GM18520 (cell line): ENCODE results near the gene NFIX.

Experiments
- ATAC-seq: cut with Tn5 transposase; IDR thresholded peaks from one replicate; pipeline ENCODE4 v1.9.1; 2021; ENCODE audit not compliant: unreplicated experiment

The NFIX gene

DNA sequence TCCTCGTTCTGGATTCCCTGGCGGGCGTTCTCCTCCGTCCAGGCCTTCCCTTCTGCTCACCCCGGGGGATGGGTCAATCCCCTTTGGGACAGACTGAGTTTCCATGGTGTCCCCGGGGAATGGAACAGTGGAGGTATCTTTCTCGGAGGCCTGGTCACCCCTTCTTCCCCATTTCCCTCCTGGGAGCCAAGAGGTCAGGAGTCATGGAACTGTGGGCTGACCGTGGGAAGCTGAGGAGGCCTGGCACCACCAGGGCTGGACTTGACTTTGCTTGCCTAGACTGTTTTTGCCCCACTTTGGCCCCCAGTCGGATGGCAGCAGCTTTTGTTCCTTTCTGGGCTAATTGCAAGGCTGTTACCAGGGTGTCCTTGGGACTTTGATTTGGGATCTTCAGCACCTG lies 124.8 kb downstream of the NFIX start:
- ATAC-seq: no peak

GRCh38 chr19:13120817-13121216 lies 125.5 kb downstream of the NFIX start:
- ATAC-seq: no peak

DNA sequence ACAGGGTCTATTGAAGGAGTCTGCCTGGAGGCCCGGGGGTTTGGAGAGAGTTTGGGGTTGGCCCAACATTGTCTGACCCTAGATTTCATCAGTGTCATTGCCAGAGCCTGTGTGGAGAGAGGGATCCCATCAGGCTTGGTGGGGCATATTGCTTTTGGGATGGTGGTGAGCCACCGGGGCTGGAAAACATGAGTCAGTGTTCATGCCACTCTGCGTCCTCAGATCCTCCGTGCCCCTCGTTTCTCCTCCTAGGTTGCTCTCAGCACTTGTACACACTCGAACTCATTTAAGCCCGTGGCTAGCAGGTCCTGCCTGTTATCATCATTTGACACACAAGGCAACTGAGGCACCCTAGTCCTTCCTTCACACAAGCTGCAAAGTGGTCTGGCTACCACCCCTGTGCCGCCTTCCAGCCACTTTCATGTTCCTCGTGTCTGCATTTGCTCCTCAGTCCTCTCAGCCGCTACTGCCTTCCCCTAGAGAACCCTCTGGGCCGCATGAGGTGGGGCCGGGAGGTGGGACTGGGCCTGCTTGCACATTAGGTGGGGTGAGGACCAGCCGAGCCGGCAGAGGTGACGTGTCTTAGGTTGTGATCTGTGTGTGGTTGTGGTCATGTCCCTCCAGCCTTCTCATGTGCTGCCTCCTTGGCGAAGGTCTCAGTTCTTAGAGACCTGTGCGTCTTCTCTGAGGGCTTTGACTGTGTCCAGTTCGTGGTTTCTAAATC lies 126.4 kb downstream of the NFIX start:
- no peak for ATAC-seq

DNA sequence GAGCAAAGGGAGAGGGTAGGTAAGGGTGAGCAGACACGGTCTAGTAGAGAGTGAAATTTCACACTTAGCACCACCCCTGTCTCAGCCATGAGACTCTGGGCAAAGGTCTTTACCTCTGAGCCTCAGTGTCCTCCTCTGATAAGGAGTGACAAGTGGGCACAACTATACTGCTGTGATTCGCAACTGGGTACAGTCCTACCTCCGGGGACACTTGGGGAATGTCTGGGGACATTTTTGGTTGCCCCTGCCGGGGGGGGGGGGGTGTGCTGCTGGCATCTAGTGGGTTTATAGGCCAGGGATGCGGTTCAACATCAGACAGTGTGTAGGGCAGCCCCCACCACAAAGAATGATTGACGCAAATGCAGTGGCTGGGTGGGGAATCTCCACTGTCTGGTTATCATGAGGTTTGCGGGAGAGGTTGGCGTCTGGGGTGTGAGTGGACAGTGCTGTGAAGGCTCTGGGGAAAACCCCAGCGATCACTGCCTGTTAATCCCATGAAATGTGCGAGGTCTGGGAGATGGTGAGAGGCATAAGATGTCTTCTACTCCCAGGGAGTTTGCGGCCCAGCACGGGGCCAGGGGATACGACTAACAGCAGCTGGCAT lies 127.1 kb downstream of the NFIX start:
- ATAC-seq: no peak

- no peak for ATAC-seq
These were observed 128.0 kb downstream of the NFIX start for GRCh38 chr19:13122980-13123957.

DNA sequence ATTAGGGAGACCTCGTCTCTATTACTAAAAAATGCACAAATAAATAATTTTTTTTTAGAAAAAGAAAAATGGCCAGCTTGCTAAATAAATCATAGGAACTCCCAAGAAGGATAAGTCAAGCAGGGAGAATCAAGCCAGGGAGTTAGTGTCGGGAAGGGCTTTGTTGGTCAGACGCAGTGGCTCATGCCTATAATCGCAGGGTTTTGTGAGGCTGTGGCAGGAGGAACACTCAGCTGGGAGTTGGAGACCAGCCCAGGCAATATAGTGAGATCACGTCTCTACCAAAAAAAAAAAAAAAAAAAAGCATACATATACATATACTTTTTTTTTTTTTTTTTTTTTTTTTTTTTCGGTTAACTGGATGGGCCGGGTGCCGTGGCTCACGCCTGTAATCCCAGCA lies 131.8 kb downstream of the NFIX start:
- no peak for ATAC-seq

DNA sequence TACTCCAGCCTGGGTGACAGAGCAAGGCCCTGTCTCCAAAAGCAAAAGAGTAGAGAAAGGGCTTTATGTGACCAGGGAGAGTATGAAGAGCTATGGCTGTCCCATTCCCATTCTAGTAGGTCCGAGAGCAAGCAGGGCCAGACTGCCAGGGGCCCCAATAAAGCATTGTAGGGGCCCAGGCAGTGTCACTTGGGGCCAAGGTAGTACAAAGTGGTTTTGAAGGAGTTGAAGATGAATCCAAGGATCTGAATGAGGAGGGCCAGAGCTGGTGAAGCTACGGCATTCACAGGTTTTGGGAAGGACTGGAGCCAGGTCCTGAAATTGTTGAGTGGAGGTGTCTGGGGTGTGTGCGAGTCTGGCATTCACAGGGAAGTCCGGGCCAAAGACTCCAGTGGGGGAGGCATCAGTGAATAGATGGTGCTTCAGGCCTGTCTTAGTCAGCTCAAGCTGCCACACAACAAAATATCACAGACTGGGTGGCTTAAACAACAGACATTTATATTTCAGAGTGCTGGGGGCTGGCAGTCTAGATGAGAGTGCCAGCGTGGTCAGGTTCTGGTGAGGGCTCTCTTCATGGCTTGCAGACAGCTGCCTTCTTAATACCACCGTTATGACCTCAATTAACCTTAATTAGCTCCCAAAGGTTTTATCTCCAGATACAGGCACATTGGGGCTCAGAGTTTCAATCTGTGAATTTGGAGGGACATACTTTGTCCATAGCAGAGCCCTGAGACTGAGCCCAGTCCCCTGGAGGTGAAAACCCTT lies 132.7 kb downstream of the NFIX start:
- ATAC-seq: no peak

DNA sequence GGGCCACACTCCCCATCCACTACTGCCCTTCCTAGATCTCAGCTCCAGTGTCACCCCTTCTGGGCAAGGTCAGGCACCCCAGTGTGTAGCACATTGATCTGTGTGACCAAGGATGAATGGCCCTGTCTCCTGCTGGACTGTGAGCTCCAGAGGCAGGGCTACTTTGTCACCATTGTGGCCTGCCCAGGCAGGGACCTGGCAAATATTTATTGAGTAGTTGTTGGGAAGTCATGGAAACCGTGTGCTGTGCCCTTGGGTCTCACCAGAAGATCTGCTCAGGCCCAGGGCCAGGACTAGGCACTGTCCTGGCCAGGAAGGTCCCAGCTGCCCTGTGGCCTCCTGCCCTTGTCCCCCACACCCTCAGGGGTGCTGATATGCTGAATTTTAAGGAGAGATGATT lies 133.3 kb downstream of the NFIX start:
- ATAC-seq: no peak

GRCh38 chr19:13129384-13129783 lies 134.1 kb downstream of the NFIX start:
- ATAC-seq: no peak

- no peak for ATAC-seq
These were observed 135.7 kb downstream of the NFIX start for GRCh38 chr19:13130886-13131490.

DNA sequence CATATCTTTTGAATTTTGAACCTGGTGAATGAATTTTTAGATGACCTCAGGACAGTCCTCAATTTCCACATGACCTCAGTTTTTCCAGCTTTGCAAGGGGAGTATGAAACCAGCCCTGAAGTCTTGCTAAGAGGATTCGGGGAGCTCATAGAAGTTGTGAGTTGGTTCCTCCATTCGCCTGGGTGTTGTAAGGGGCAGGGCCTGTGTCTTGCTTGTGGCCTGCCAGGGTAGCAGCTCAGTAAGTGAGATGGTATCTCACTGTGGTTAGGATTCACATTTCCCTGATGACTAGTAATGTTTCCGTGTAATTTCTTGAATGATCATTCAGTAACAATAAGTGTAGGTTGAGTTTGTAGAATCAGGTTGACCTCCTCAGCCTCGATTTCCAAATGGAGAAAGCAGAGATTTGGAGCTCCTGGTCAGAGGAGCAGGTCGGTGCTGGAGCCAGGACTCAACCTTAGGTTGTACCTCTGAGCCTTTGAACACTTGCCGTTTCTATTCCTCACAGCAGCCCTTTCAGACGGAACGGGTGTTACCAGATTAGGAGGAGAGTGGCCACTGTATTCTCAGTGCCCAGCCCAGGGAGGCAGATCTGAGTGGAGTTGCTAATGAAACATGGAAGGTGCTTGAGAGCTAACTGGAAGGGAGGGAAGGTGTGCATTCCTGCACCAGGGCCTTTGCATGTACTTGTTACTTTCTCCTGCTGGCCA lies 137.4 kb downstream of the NFIX start:
- no peak for ATAC-seq

DNA sequence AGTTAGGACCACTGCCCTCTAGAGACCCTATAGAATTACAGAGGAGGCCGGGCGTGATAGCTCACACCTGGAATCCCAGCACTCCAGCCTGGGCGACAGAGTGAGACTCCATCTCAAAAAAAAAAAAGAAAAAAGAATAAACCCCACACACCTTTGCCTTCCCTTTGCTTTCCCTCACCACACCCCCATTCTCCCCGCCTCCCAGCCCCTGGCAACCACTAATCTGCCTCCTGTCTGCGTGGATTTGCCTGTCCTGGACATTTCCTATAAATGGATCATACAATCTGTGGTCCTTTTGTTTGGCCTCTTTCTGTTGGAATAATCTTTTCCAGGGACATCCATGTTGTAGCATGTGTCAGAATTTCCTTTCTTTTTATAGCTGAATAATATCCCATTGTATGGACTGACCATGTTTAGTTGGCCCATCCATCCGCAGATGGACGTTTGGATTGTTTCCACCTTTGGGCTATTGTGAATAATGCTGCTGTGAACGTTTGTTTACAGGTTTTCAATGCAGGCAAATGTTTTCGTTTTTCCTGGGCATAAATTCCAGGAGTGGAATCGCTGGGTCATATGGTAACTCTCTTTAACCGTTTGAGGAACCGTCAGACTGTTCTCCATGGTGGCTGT lies 138.1 kb downstream of the NFIX start:
- ATAC-seq: no peak

GRCh38 chr19:13134626-13135025 lies 139.4 kb downstream of the NFIX start:
- ATAC-seq: no peak

DNA sequence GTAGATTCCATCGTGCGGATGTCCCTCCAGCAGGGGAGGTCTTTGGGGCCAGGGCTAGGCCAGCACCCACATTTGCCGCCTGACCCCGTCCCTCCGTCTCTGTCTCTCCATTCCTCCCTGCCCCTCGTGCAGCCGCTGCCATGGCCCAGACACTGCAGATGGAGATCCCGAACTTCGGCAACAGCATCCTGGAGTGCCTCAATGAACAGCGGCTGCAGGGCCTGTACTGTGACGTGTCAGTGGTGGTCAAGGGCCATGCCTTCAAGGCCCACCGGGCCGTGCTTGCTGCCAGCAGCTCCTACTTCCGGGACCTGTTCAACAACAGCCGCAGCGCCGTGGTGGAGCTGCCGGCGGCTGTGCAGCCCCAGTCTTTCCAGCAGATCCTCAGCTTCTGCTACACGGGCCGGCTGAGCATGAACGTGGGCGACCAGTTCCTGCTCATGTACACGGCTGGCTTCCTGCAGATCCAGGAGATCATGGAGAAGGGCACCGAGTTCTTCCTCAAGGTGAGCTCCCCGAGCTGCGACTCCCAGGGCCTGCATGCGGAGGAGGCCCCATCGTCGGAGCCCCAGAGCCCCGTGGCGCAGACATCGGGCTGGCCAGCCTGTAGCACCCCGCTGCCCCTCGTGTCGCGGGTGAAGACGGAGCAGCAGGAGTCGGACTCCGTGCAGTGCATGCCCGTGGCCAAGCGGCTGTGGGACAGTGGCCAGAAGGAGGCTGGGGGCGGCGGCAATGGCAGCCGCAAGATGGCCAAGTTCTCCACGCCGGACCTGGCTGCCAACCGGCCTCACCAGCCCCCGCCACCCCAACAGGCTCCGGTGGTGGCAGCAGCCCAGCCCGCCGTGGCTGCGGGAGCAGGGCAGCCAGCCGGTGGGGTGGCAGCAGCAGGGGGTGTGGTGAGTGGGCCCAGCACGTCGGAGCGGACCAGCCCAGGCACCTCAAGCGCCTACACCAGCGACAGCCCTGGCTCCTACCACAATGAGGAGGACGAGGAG lies 140.1 kb downstream of the NFIX start:
- no peak for ATAC-seq

- ATAC-seq: no peak
These were observed 142.1 kb downstream of the NFIX start for GRCh38 chr19:13137290-13137794.

DNA sequence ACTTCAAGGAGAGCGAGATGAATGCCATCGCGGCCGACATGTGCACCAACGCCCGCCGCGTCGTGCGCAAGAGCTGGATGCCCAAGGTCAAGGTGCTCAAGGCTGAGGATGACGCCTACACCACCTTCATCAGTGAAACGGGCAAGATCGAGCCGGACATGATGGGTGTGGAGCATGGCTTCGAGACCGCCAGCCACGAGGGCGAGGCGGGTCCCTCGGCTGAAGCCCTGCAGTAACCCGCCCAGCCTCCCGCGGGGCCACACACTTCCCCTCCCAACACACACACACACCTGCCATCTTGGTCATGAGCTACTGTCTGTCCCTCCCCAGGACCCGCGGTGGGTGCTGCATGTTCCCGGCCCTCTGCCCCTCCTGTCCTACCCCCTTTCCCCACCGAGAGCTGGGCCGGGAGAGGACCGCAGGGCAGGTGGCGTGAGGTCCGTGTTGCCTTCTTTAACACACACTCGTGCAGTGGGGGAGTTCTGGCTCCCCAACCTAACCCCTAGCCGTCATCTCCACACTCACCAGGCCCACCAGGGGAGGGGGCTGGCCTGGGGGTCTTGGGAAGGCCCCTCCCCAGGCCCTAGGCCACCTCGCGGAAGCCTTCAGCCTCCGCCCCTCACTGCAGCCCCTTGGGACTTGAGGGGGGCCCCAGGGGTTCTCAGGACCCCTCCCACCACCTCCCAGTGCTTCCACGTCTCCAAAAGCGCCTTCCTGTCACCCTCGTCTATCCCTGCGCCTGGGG lies 143.1 kb downstream of the NFIX start:
- ATAC-seq: no peak

- ATAC-seq: no peak
These were observed 143.6 kb downstream of the NFIX start for GRCh38 chr19:13138916-13139198.
